GM21576 (cell line): Measurements from ENCODE around the gene ADH4.
"Not testable (repeated sequence)": the region's sequence is repeated elsewhere in the genome, so short reads cannot be mapped to it uniquely, and the experiment has no call there.

Experiments
- ATAC-seq: cut with Tn5 transposase; IDR thresholded peaks from one replicate; pipeline ENCODE4 v1.9.1; 2021; ENCODE audit warnings: mild to moderate bottlenecking, moderate library complexity; ENCODE audit not compliant: unreplicated experiment

The ADH4 gene

DNA sequence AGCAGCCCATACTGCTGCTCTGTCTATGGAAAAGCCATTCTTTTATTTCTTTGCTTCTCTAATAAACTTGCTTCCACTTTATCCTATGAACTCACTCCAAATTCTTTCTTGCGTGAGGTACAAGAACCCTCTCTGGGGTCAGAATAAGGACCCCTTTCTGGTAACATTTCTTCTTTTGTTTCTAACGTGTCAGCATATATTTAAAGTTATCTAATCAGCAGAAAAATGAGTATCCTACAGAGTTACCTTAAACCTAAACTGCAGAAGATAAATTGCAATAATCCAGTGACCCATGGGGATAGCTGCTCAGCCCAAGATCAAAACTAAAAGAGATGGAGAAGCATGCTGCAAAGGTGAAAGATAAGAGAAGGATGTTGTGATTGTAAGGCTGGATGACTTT, 59.5 kb downstream of the ADH4 start:
- ATAC-seq, result no peak

- ATAC-seq, result no peak
These were observed 61.9 kb downstream of the ADH4 start for GRCh38 chr4:99082192-99082591.

DNA sequence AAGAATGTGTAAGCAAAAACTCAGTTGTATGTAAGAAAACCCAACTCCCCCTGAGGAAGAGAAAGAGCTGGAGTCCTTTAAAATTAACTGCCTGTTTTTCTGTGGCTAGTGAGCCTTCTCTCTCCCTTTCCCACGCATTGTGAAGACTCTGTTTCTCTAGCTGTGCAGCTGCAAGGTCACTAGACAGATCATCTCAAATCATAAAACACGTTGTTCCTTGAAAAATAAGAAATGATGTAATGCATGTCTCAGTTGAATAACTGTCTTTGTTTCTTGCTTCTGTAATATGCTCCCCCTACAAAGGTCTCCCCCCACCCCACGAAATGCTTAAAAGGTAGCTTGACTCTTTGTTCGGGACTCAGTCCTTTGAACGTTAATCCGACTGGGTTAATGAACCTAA, 63.2 kb downstream of the ADH4 start:
- not testable (repeated sequence) for ATAC-seq

DNA sequence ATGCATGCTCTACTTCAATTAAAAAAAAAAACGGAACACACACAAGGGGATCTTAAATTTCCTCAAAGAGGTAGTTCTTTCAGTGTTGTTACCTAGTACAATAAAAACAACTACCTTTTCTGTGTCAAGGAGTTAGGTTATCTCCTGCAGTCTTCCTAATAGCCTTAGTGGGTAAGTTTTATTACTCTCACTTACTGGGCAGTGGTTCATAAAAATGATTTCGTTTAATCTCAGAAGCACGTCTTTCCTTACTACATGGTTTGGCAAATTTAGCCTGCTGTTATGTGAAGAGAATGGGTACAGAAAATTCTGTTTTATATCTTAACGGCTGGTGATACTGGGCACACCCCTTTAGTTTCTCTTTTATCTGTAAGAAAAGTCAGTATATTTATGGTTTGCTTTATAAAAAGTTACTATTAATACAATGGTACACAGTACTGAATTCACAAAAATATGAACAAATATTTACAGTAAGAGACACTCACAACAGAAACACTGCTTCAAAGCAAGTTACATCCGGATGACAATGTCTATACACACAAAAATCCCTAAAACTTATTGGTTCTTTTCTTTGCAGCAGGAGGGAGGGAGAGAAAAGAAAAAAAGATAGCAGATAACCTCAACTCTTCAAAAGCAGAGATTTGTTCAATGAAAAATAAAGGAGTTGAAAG, 64.3 kb downstream of the ADH4 start:
- ATAC-seq, result no peak

DNA sequence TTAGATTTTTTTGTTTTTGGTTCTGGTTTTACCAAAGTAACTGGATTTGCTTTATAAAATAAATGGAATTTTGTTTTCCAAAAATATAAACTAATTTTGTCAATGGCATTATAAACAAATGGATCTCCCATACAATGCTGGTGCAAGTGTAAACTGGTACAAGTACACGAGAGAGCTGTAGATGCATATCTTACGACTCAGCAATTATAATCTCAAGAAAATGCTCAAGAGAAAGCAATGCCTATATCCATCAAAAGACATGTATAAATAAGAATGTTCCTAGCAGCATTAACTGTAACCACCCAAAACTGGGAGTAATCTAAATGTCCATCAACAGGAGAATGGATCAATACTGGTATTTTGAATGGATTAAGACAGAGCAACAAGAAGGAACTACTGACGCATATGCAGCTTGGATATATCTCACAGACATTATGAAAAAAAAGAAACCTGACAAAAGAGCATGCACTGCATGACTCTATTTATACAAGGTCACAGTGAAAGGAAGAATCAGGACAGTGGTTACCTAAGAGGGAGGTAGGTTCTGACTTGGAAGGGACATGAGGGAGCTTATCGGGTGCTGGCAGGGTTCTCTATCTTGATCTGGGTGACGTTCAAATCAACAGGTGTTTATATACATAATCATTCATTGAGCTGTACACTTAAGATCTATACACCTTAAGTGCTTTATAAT, 65.0 kb downstream of the ADH4 start:
- ATAC-seq, result no peak

- no peak for ATAC-seq
These were observed 65.8 kb downstream of the ADH4 start for GRCh38 chr4:99078336-99078735.

DNA sequence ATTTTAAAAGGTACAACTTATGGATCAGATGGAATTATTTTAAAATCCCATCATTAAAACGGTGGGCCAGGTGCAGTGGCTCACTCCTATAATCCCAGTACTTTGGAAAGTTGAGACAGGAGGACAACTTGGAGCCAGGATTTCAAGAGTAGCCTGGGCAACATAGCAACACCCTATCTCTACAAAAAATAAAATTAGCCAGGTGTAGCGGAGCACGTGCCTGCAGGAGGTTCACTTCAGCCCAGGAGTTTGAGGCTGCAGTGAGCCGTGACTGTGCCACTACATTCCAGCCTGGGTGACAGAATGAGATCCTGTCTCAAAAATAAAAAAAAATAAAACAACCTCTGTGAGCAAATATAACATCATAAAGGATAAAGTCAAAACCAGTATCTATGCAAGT, 66.9 kb downstream of the ADH4 start:
- ATAC-seq, result no peak

DNA sequence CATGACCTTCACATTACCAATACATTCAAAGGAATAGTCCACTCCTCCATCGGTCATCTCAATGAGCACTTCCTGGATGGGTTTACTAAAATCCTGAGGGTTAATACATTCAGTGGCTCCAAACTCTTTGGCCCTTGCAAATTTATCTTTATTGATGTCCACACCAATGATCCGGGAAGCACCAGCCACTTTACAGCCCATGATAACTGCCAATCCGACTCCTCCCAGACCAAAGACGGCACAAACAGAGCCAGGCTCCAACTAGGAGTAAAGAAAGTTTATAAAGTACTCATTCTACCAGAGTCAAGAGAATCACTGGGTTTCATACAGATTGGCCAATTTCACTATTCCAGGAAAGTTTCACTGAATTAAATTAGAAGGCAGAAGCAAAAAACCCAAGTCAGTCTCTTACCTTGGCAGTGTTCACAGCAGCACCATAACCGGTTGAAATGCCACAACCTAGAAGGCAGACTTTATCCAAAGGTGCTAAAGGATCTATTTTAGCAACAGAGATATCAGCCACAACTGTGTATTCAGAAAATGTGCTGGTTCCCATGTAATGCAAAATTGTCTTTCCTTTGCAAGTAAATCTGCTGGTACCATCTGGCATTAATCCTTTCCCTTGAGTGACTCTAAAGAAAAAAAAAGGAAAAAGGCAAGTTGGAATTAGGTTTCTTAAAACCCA, 67.7 kb downstream of the ADH4 start:
- no peak for ATAC-seq

GRCh38 chr4:99074816-99075215, 69.3 kb downstream of the ADH4 start:
- ATAC-seq, result no peak
